Neural cell (in vitro differentiated cells): ENCODE measurements around the gene TRIM14.

ENCODE experiments used
- CTCF ChIP-seq: fragments of 450-650 bp; IDR thresholded peaks from 2 replicates; pipeline ENCODE4 v1.5.1; 2014; ENCODE audit warnings: antibody characterized with exemption, mild to moderate bottlenecking, moderate library complexity; ENCODE audit not compliant: poor library complexity, severe bottlenecking
- POLR2AphosphoS5 ChIP-seq: IDR thresholded peaks from 2 replicates; pipeline ENCODE4 v1.6.1; 2012
- RAD21 ChIP-seq: fragments of 450-650 bp; conservative IDR thresholded peaks from 2 replicates; pipeline ENCODE4 v1.6.1; 2014; ENCODE audit warnings: antibody characterized with exemption, mild to moderate bottlenecking, moderate library complexity
- REST ChIP-seq: IDR thresholded peaks from 2 replicates; pipeline ENCODE4 v1.6.1; 2012; ENCODE audit warnings: borderline replicate concordance
- TAF1 ChIP-seq: IDR thresholded peaks from 2 replicates; pipeline ENCODE4 v1.6.1; 2012; ENCODE audit warnings: low read depth

GRCh38 chr9:98132806-98133631, 14.0 kb upstream of the TRIM14 start:
- TF ChIP-seq CTCF = no peak
- no peak for TF ChIP-seq TAF1
- TF ChIP-seq RAD21 = no peak
- TF ChIP-seq POLR2AphosphoS5 = no peak
- TF ChIP-seq REST = no peak
